Glutamatergic neuron (in vitro differentiated cells): ENCODE measurements around the gene TP63. TPM values are rescaled to one million over a fixed set of nuclear protein-coding genes. Genes with fewer than 3 reads are reported as not detected.

ENCODE experiments used
- DNase-seq: peaks from one replicate; pipeline ENCODE4 v3.0.0; 2022
- H3K27ac Mint-ChIP-seq: one replicate; pipeline ENCODE4 v1.8.0; 2020; ENCODE audit warnings: mild to moderate bottlenecking, mixed read lengths, inconsistent platforms; ENCODE audit not compliant: unreplicated experiment
- H3K27me3 Mint-ChIP-seq: one replicate; pipeline ENCODE4 v1.8.0; 2020; ENCODE audit warnings: mild to moderate bottlenecking, moderate library complexity, mixed read lengths, inconsistent platforms; ENCODE audit not compliant: unreplicated experiment
- H3K36me3 Mint-ChIP-seq: one replicate; pipeline ENCODE4 v1.8.0; 2020; ENCODE audit warnings: mild to moderate bottlenecking, mixed read lengths, inconsistent platforms; ENCODE audit not compliant: unreplicated experiment
- H3K4me1 Mint-ChIP-seq: one replicate; pipeline ENCODE4 v1.8.0; 2020; ENCODE audit warnings: mild to moderate bottlenecking, low read depth, mixed read lengths, inconsistent platforms; ENCODE audit not compliant: unreplicated experiment
- H3K4me3 Mint-ChIP-seq: one replicate; pipeline ENCODE4 v1.8.0; 2020; ENCODE audit warnings: mild to moderate bottlenecking, mixed read lengths, inconsistent platforms; ENCODE audit not compliant: unreplicated experiment
- H3K9me3 Mint-ChIP-seq: one replicate; pipeline ENCODE4 v1.8.0; 2020; ENCODE audit warnings: mild to moderate bottlenecking, moderate library complexity, mixed read lengths, inconsistent platforms; ENCODE audit not compliant: unreplicated experiment
- total RNA-seq: library from RNA; stranded (reverse); fragmentation: NEBNext Ultra II Directional; extraction: Animal tissue kit (Norgen Biotek cat#: 25700); gene quantifications from one replicate; pipeline ENCODE4 v1.2.1, GENCODE V29; 2021; ENCODE audit not compliant: unreplicated experiment
- TF ChIP-seq, protein P1 (sequence below): fragments of 200-600 bp; sonication (generic); IDR thresholded peaks from one replicate; pipeline ENCODE4 v1.5.0; 2021; ENCODE audit not compliant: partially characterized antibody, unreplicated experiment

TP63 gene
- total RNA-seq, 1 donor from 2014 or later = not detected

DNA sequence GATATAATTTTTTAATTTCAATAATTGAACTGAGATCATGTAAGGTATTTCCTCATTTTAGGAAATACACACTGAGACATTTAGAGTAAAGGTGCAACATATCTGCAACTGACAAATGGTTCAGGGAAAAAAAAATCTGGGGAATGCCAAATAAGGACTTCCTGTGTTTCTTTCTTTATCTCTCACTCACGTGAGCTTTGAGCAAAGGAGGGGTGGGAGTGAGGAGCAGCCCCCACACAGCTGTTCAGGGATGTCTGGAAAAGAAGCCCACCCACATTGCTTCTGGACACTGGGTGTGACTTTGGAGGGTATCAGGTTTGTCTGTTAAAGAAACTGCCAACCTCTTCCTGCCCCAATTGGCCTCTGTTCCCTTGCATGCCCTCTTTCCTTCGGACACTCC is 5.6 kb upstream of the TP63 start:
- Mint-ChIP-seq H3K27me3 (no peaks in the 10 kb centered on the region), H3K27ac (no peak overlapping the region), H3K4me3 (no peak overlapping the region), H3K36me3 (no peaks in the 10 kb centered on the region), H3K9me3 (no peaks in the 10 kb centered on the region), H3K4me1 (peaks cover 3% of the 10 kb centered on the region)
- TF ChIP-seq, protein P1, sequence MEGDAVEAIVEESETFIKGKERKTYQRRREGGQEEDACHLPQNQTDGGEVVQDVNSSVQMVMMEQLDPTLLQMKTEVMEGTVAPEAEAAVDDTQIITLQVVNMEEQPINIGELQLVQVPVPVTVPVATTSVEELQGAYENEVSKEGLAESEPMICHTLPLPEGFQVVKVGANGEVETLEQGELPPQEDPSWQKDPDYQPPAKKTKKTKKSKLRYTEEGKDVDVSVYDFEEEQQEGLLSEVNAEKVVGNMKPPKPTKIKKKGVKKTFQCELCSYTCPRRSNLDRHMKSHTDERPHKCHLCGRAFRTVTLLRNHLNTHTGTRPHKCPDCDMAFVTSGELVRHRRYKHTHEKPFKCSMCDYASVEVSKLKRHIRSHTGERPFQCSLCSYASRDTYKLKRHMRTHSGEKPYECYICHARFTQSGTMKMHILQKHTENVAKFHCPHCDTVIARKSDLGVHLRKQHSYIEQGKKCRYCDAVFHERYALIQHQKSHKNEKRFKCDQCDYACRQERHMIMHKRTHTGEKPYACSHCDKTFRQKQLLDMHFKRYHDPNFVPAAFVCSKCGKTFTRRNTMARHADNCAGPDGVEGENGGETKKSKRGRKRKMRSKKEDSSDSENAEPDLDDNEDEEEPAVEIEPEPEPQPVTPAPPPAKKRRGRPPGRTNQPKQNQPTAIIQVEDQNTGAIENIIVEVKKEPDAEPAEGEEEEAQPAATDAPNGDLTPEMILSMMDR = no peak
- DNase-seq = no peak

DNA sequence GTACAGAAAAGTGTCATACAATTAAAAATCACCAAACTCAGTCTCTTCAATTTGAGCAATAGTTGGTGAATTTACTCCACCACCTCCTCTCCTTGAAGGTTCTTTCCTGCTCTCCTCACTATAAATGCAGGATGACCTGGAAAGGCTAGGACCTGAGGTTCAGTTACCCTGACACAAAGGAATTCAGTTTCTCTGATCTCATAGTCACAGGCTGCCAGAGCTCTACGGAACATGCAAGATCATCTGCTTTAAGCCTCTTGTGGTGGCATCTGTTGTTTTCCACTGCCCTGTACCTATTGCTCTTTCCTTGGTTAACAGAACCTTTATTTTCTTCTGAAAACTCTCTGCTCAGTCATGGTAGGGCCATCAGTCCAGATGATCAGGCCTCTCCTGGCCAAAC is 4.9 kb upstream of the TP63 start:
- TF ChIP-seq, protein P1 = no peak
- Mint-ChIP-seq H3K36me3 (no peaks in the 10 kb centered on the region), H3K9me3 (no peaks in the 10 kb centered on the region), H3K4me3 (no peak overlapping the region), H3K27me3 (no peaks in the 10 kb centered on the region), H3K4me1 (peaks cover 3% of the 10 kb centered on the region), H3K27ac (no peak overlapping the region)
- DNase-seq = no peak

DNA sequence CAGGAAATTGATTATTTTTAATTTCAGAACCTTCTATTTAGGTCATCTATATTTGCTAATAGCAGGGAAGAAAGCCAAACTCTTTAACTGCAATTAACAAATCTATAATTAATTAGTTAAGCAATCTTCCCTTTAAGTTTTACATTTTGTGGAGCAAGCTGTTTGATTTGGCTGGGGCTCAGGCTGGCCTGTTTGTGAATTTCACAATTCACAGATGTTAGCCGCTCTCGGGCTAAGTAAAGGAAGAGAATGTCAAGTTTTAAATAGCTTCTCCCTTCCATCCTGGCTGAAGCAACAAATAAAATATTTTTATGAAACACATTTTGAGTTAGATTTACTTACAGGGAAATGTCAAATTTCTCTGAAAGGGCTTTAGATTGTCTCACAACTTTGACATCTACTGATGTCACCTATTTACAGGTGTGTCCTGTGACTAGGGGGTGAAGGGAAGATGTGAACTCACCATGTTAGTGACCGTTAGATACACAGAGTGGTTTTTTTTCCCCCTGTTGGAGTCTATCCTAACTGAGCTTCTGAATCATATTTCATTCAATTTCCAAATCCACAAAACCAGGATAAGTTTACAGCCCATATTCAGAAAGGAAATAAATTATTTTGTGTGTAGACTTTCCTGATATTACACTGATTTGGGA is 1.3 kb upstream of the TP63 start:
- no peaks in the 10 kb centered on the region for H3K36me3 Mint-ChIP-seq
- no peak for DNase-seq
- H3K27ac Mint-ChIP-seq = no peak overlapping the region
- H3K4me3 Mint-ChIP-seq = no peak overlapping the region
- peaks cover 3% of the 10 kb centered on the region for H3K4me1 Mint-ChIP-seq
- H3K27me3 Mint-ChIP-seq = no peaks in the 10 kb centered on the region
- TF ChIP-seq, protein P1 = no peak
- H3K9me3 Mint-ChIP-seq = no peaks in the 10 kb centered on the region

DNA sequence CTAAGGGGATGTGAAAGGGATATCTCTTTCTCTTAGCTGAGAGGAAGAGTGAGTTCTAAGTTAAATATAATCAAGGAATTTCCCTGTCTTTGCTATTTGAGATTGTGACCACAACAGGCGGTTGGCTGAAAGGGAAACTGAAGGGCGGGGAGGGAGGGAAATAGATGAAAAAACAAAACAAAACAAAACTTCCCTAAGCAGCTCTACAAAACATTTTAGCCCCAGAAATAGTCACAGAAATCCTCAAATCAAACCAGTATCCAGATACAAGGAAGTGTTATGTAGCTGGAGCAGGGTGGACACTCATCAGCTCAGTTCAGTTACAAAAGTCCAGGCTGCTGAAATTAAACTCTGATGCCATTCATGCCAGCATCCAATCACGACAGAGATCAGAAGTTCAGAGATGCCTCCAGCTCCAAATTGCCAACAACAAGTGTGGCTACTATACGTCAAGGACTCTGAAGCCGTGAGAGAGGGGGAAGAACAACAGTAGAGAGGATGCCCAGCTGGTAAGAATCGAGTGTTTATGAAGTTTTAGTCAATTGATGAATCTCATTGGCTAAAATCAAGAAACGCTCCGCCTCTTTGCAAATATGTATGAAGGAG is 319 bp upstream of the TP63 start:
- DNase-seq = no peak
- H3K36me3 Mint-ChIP-seq = no peaks in the 10 kb centered on the region
- no peak overlapping the region for H3K27ac Mint-ChIP-seq
- TF ChIP-seq, protein P1 = no peak
- no peaks in the 10 kb centered on the region for H3K9me3 Mint-ChIP-seq
- no peak overlapping the region for H3K4me3 Mint-ChIP-seq
- H3K4me1 Mint-ChIP-seq = peaks cover 3% of the 10 kb centered on the region
- no peaks in the 10 kb centered on the region for H3K27me3 Mint-ChIP-seq

DNA sequence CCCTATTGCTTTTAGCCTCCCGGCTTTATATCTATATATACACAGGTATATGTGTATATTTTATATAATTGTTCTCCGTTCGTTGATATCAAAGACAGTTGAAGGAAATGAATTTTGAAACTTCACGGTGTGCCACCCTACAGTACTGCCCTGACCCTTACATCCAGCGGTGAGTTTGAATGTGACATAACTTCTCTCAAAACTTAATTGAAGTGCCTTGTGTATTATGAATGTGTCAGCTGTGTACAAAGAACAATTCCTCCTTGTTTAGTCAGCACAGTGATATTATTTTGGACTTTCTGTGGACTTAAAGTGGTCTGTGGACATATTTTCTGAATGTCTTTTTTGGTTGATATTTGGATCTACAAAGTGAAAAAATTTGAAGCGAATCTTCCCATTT is 220 bp downstream of the TP63 start:
- H3K4me3 Mint-ChIP-seq = no peak overlapping the region
- TF ChIP-seq, protein P1 = no peak
- H3K27ac Mint-ChIP-seq = no peak overlapping the region
- H3K36me3 Mint-ChIP-seq = no peaks in the 10 kb centered on the region
- peaks cover 1% of the 10 kb centered on the region for H3K4me1 Mint-ChIP-seq
- DNase-seq = no peak
- H3K27me3 Mint-ChIP-seq = no peaks in the 10 kb centered on the region
- no peaks in the 10 kb centered on the region for H3K9me3 Mint-ChIP-seq
